Measurements from ENCODE around the gene SPRR4.

SPRR4 gene

GRCh38 chr1:152960452-152961044, 9.9 kb upstream of the SPRR4 start:
- in situ Hi-C loops (cut with HindIII; ENCODE audit: low pct_ligation_motif_present, low sequenced_read_pairs): no loop called here
- no peak for DNase-seq
- no peaks in the 10 kb centered on the region for H3K36me3 ChIP-seq (replicated peaks)
- H3K27ac ChIP-seq: no peak overlapping the region
- no peak for TF ChIP-seq CTCF (IDR thresholded peaks at IDR 0.05; ENCODE audit: low read depth, low read length, missing control alignments)
- H3K27me3 ChIP-seq (replicated peaks): no peaks in the 10 kb centered on the region
- no peak overlapping the region for H3K4me3 ChIP-seq (ENCODE audit: low read depth, low read length)

- no peak overlapping the region for H3K4me3 ChIP-seq (ENCODE audit: low read depth, low read length)
- no peak for DNase-seq
- in situ Hi-C loops (cut with HindIII; ENCODE audit: low pct_ligation_motif_present, low sequenced_read_pairs): no loop called here
- H3K27me3 ChIP-seq (replicated peaks): no peaks in the 10 kb centered on the region
- H3K27ac ChIP-seq: no peak overlapping the region
- no peaks in the 10 kb centered on the region for H3K36me3 ChIP-seq (replicated peaks)
- no peak for TF ChIP-seq CTCF (IDR thresholded peaks at IDR 0.05; ENCODE audit: low read depth, low read length, missing control alignments)
These were observed 9.1 kb upstream of the SPRR4 start for GRCh38 chr1:152961226-152961891.

- no peak overlapping the region for H3K4me3 ChIP-seq (ENCODE audit: low read depth, low read length)
- TF ChIP-seq CTCF (IDR thresholded peaks at IDR 0.05; ENCODE audit: low read depth, low read length, missing control alignments): no peak
- H3K27ac ChIP-seq: no peak overlapping the region
- DNase-seq: no peak
- no peaks in the 10 kb centered on the region for H3K27me3 ChIP-seq (replicated peaks)
- no peaks in the 10 kb centered on the region for H3K36me3 ChIP-seq (replicated peaks)
- in situ Hi-C loops (cut with HindIII; ENCODE audit: low pct_ligation_motif_present, low sequenced_read_pairs): no loop called here
These were observed 7.5 kb upstream of the SPRR4 start for GRCh38 chr1:152962876-152963415.

- no peak for DNase-seq
- no peak for TF ChIP-seq CTCF (IDR thresholded peaks at IDR 0.05; ENCODE audit: low read depth, low read length, missing control alignments)
- Histone ChIP-seq H3K27me3 (replicated peaks) (no peaks in the 10 kb centered on the region), H3K27ac (no peak overlapping the region), H3K36me3 (replicated peaks) (no peaks in the 10 kb centered on the region), H3K4me3 (ENCODE audit: low read depth, low read length) (no peak overlapping the region)
- in situ Hi-C loops (cut with HindIII; ENCODE audit: low pct_ligation_motif_present, low sequenced_read_pairs): no loop called here
These were observed 5.9 kb upstream of the SPRR4 start for GRCh38 chr1:152964536-152964935.

- H3K4me3 ChIP-seq (ENCODE audit: low read depth, low read length): no peak overlapping the region
- no peak for DNase-seq
- no peak overlapping the region for H3K27ac ChIP-seq
- H3K27me3 ChIP-seq (replicated peaks): no peaks in the 10 kb centered on the region
- no peaks in the 10 kb centered on the region for H3K36me3 ChIP-seq (replicated peaks)
- in situ Hi-C loops (cut with HindIII; ENCODE audit: low pct_ligation_motif_present, low sequenced_read_pairs): no loop called here
- no peak for TF ChIP-seq CTCF (IDR thresholded peaks at IDR 0.05; ENCODE audit: low read depth, low read length, missing control alignments)
These were observed 4.6 kb upstream of the SPRR4 start for GRCh38 chr1:152965853-152966252.

All from brain microvascular endothelial cell (primary cell).